ENCODE results near the gene LGSN.
"Not testable (repeated sequence)": the region's sequence is repeated elsewhere in the genome, so short reads cannot be mapped to it uniquely, and the experiment has no call there.

LGSN gene

GRCh38 chr6:63347599-63347998 is 27.8 kb upstream of the LGSN start:
- H3F3A ChIP-seq (ENCODE audit: low read depth), result no peaks in the 10 kb centered on the region
- H3K27me3 ChIP-seq (ENCODE audit: insufficient read depth, low read length, poor library complexity, severe bottlenecking), result no peaks in the 10 kb centered on the region
- H3K9ac ChIP-seq (ENCODE audit: low read depth, low read length, poor library complexity, severe bottlenecking), result no peak overlapping the region
- no peak overlapping the region for H3K4me2 ChIP-seq (ENCODE audit: low read depth, low read length, poor library complexity, severe bottlenecking)
- H3K79me2 ChIP-seq (ENCODE audit: insufficient read depth, low read length), result no peaks in the 10 kb centered on the region
- no peaks in the 10 kb centered on the region for H3K36me3 ChIP-seq (ENCODE audit: insufficient read depth, low read length)
- no peaks in the 10 kb centered on the region for H3K9me3 ChIP-seq (ENCODE audit: insufficient read depth, low read depth, low read length)
- H4K20me1 ChIP-seq (ENCODE audit: insufficient read depth, low read length, poor library complexity, severe bottlenecking), result no peaks in the 10 kb centered on the region
- H2AFZ ChIP-seq (ENCODE audit: low read length), result no peak overlapping the region
- H3K4me3 ChIP-seq (ENCODE audit: low read length, poor library complexity, severe bottlenecking), result no peak overlapping the region
- H3K9me2 ChIP-seq (replicated peaks; ENCODE audit: low read depth, low read length), result no peaks in the 10 kb centered on the region
- TF ChIP-seq CTCF (conservative IDR thresholded peaks at IDR 0.05; ENCODE audit: low read length), result no peak
- TF ChIP-seq EZH2phosphoT487 (IDR thresholded peaks at IDR 0.05; ENCODE audit: borderline replicate concordance), result no peak
- H3K4me1 ChIP-seq (ENCODE audit: insufficient read depth, low read length, poor library complexity, severe bottlenecking), result no peaks in the 10 kb centered on the region

GRCh38 chr6:63346217-63346835 is 26.5 kb upstream of the LGSN start:
- no peak overlapping the region for H3K4me2 ChIP-seq (ENCODE audit: low read depth, low read length, poor library complexity, severe bottlenecking)
- no peaks in the 10 kb centered on the region for H3F3A ChIP-seq (ENCODE audit: low read depth)
- H3K9ac ChIP-seq (ENCODE audit: low read depth, low read length, poor library complexity, severe bottlenecking), result no peak overlapping the region
- no peak overlapping the region for H2AFZ ChIP-seq (ENCODE audit: low read length)
- H3K4me3 ChIP-seq (ENCODE audit: low read length, poor library complexity, severe bottlenecking), result no peak overlapping the region
- TF ChIP-seq CTCF (conservative IDR thresholded peaks at IDR 0.05; ENCODE audit: low read length) (no peak), EZH2phosphoT487 (IDR thresholded peaks at IDR 0.05; ENCODE audit: borderline replicate concordance) (no peak)
- no peaks in the 10 kb centered on the region for H3K9me2 ChIP-seq (replicated peaks; ENCODE audit: low read depth, low read length)
- no peaks in the 10 kb centered on the region for H3K79me2 ChIP-seq (ENCODE audit: insufficient read depth, low read length)
- no peaks in the 10 kb centered on the region for H3K27me3 ChIP-seq (ENCODE audit: insufficient read depth, low read length, poor library complexity, severe bottlenecking)
- peaks cover 5% of the 10 kb centered on the region; the same call in 1 of the 2 replicates for H3K9me3 ChIP-seq (ENCODE audit: insufficient read depth, low read depth, low read length)
- H3K4me1 ChIP-seq (ENCODE audit: insufficient read depth, low read length, poor library complexity, severe bottlenecking), result no peaks in the 10 kb centered on the region
- no peaks in the 10 kb centered on the region for H3K36me3 ChIP-seq (ENCODE audit: insufficient read depth, low read length)
- no peaks in the 10 kb centered on the region for H4K20me1 ChIP-seq (ENCODE audit: insufficient read depth, low read length, poor library complexity, severe bottlenecking)

GRCh38 chr6:63340351-63340750 is 20.6 kb upstream of the LGSN start:
- no peaks in the 10 kb centered on the region for H3K4me1 ChIP-seq (ENCODE audit: insufficient read depth, low read length, poor library complexity, severe bottlenecking)
- H3K79me2 ChIP-seq (ENCODE audit: insufficient read depth, low read length), result no peaks in the 10 kb centered on the region
- peaks cover 12% of the 10 kb centered on the region; the same call in 1 of the 2 replicates for H3K9me3 ChIP-seq (ENCODE audit: insufficient read depth, low read depth, low read length)
- H3K9ac ChIP-seq (ENCODE audit: low read depth, low read length, poor library complexity, severe bottlenecking), result no peak overlapping the region
- H3K36me3 ChIP-seq (ENCODE audit: insufficient read depth, low read length), result no peaks in the 10 kb centered on the region
- no peaks in the 10 kb centered on the region for H3K9me2 ChIP-seq (replicated peaks; ENCODE audit: low read depth, low read length)
- H3K27me3 ChIP-seq (ENCODE audit: insufficient read depth, low read length, poor library complexity, severe bottlenecking), result no peaks in the 10 kb centered on the region
- H2AFZ ChIP-seq (ENCODE audit: low read length), result no peak overlapping the region
- H3F3A ChIP-seq (ENCODE audit: low read depth), result no peaks in the 10 kb centered on the region
- no peak overlapping the region for H3K4me2 ChIP-seq (ENCODE audit: low read depth, low read length, poor library complexity, severe bottlenecking)
- no peak overlapping the region for H3K4me3 ChIP-seq (ENCODE audit: low read length, poor library complexity, severe bottlenecking)
- TF ChIP-seq EZH2phosphoT487 (IDR thresholded peaks at IDR 0.05; ENCODE audit: borderline replicate concordance) (no peak), CTCF (conservative IDR thresholded peaks at IDR 0.05; ENCODE audit: low read length) (no peak)
- H4K20me1 ChIP-seq (ENCODE audit: insufficient read depth, low read length, poor library complexity, severe bottlenecking), result no peaks in the 10 kb centered on the region

- H3K36me3 ChIP-seq (ENCODE audit: insufficient read depth, low read length); H3K4me2 ChIP-seq (ENCODE audit: low read depth, low read length, poor library complexity, severe bottlenecking); H3K9me2 ChIP-seq (replicated peaks; ENCODE audit: low read depth, low read length); H3K9me3 ChIP-seq (ENCODE audit: insufficient read depth, low read depth, low read length); H3K79me2 ChIP-seq (ENCODE audit: insufficient read depth, low read length); H2AFZ ChIP-seq (ENCODE audit: low read length); H3K4me1 ChIP-seq (ENCODE audit: insufficient read depth, low read length, poor library complexity, severe bottlenecking); H3K9ac ChIP-seq (ENCODE audit: low read depth, low read length, poor library complexity, severe bottlenecking); H3F3A ChIP-seq (ENCODE audit: low read depth); H4K20me1 ChIP-seq (ENCODE audit: insufficient read depth, low read length, poor library complexity, severe bottlenecking); H3K4me3 ChIP-seq (ENCODE audit: low read length, poor library complexity, severe bottlenecking); H3K27me3 ChIP-seq (ENCODE audit: insufficient read depth, low read length, poor library complexity, severe bottlenecking): not testable (repeated sequence)
These were observed 14.9 kb upstream of the LGSN start for GRCh38 chr6:63334652-63335051.
